Liver (tissue), 9 donors: ENCODE measurements around the gene PUS10. TPM values are rescaled to one million over a fixed set of nuclear protein-coding genes. Genes with fewer than 3 reads are reported as not detected.

ENCODE experiments used
- DNase-seq: peaks from one replicate; pipeline ENCODE4 v3.0.0-alpha.2; 2017; ENCODE audit warnings: low spot score
- H3K27ac ChIP-seq, 2 donors: one replicate each; pipeline ENCODE4 v1.7.0; 2013; ENCODE audit warnings: inconsistent platforms in 2 of 2, low read length in 2 of 2, control low read depth in 1 of 2, low read depth in 1 of 2, mild to moderate bottlenecking in 1 of 2
- H3K27me3 ChIP-seq, 4 donors: one replicate each; pipeline versions ENCODE4 v1.6.1 to v1.7.0; 2013; ENCODE audit warnings: low read length in 3 of 4, inconsistent platforms in 1 of 4, mild to moderate bottlenecking in 1 of 4, moderate library complexity in 1 of 4; ENCODE audit not compliant: control insufficient read depth in 4 of 4, insufficient read depth in 4 of 4
- H3K36me3 ChIP-seq, 4 donors: one replicate each; pipeline versions ENCODE4 v1.6.1 to v1.7.0; 2013; ENCODE audit warnings: low read length in 3 of 4, mild to moderate bottlenecking in 3 of 4, low read depth in 1 of 4, moderate library complexity in 1 of 4; ENCODE audit not compliant: control insufficient read depth in 4 of 4, insufficient read depth in 3 of 4
- H3K4me1 ChIP-seq, 4 donors: one replicate each; pipeline versions ENCODE4 v1.6.1 to v1.7.0; 2013; ENCODE audit warnings: low read length in 3 of 4, mild to moderate bottlenecking in 3 of 4, moderate library complexity in 1 of 4; ENCODE audit not compliant: control insufficient read depth in 4 of 4, insufficient read depth in 4 of 4
- H3K4me3 ChIP-seq, 3 donors: one replicate each; pipeline versions ENCODE4 v1.6.1 to v1.7.0; 2013; ENCODE audit warnings: low read length in 3 of 3, control low read depth in 1 of 3, low read depth in 1 of 3, mild to moderate bottlenecking in 1 of 3
- H3K9ac ChIP-seq, 2 donors: one replicate each; pipeline ENCODE4 v1.7.0; 2013; ENCODE audit warnings: low read length in 2 of 2, mild to moderate bottlenecking in 2 of 2, moderate library complexity in 2 of 2, control low read depth in 1 of 2, low read depth in 1 of 2
- H3K9me3 ChIP-seq, 4 donors: one replicate each; pipeline versions ENCODE4 v1.6.1 to v1.7.0; 2013; ENCODE audit warnings: low read length in 3 of 4; ENCODE audit not compliant: control insufficient read depth in 4 of 4
- ATF3 ChIP-seq: IDR thresholded peaks from 2 replicates; pipeline ENCODE4 v1.6.1; 2016; ENCODE audit warnings: antibody characterized with exemption
- FOXA1 ChIP-seq: IDR thresholded peaks from 2 replicates; pipeline ENCODE4 v1.6.1; 2016; ENCODE audit warnings: antibody characterized with exemption
- FOXA2 ChIP-seq: IDR thresholded peaks from 2 replicates; pipeline ENCODE4 v1.6.1; 2016; ENCODE audit warnings: antibody characterized with exemption
- GABPA ChIP-seq, 2 donors: IDR thresholded peaks in 1 of 2; conservative IDR thresholded peaks in 1 of 2; 2 replicates each; pipeline ENCODE4 v1.6.1; 2016; ENCODE audit warnings: antibody characterized with exemption in 2 of 2, mild to moderate bottlenecking in 1 of 2, moderate library complexity in 1 of 2
- HNF4A ChIP-seq, 2 donors: conservative IDR thresholded peaks; 2 replicates each; pipeline ENCODE4 v1.6.1; 2016; ENCODE audit warnings: antibody characterized with exemption in 2 of 2, mild to moderate bottlenecking in 2 of 2
- HNF4G ChIP-seq: IDR thresholded peaks from 2 replicates; pipeline ENCODE4 v1.6.1; 2016; ENCODE audit warnings: antibody characterized with exemption
- JUND ChIP-seq, 2 donors: IDR thresholded peaks; 2 replicates each; pipeline ENCODE4 v1.6.1; 2016; ENCODE audit warnings: antibody characterized with exemption in 2 of 2
- MAX ChIP-seq: IDR thresholded peaks from 2 replicates; pipeline ENCODE4 v1.6.1; 2016; ENCODE audit warnings: antibody characterized with exemption
- NR2F2 ChIP-seq: IDR thresholded peaks from 2 replicates; pipeline ENCODE4 v1.6.1; 2016; ENCODE audit warnings: antibody characterized with exemption
- RAD21 ChIP-seq, 2 donors: IDR thresholded peaks; 2 replicates each; pipeline ENCODE4 v1.6.1; 2016; ENCODE audit warnings: antibody characterized with exemption in 2 of 2, mild to moderate bottlenecking in 2 of 2
- REST ChIP-seq: IDR thresholded peaks from 2 replicates; pipeline ENCODE4 v1.6.1; 2016; ENCODE audit warnings: antibody characterized with exemption, mild to moderate bottlenecking
- RXRA ChIP-seq, 2 donors: IDR thresholded peaks; 2 replicates each; pipeline ENCODE4 v1.6.1; 2017 to 2018; ENCODE audit warnings: antibody characterized with exemption in 2 of 2, mild to moderate bottlenecking in 1 of 2
- SP1 ChIP-seq: IDR thresholded peaks from 2 replicates; pipeline ENCODE4 v1.6.1; 2018; ENCODE audit warnings: antibody characterized with exemption, mild to moderate bottlenecking
- YY1 ChIP-seq: IDR thresholded peaks from 2 replicates; pipeline ENCODE4 v1.6.1; 2016; ENCODE audit warnings: antibody characterized with exemption, mild to moderate bottlenecking
- ZBTB33 ChIP-seq: IDR thresholded peaks from 2 replicates; pipeline ENCODE4 v1.6.1; 2016; ENCODE audit warnings: antibody characterized with exemption
- WGBS: extraction: QIAGEN DNeasy Blood & Tissue Kit; methylation state at CpG from one replicate; pipeline ENCODE4 v1.1.7; 2013; 5-methylcytosine and 5-hydroxymethylcytosine counted together
- polyA plus RNA-seq, 2 donors: library from polyadenylated mRNA; stranded (reverse) in 1 of 2; unstranded in 1 of 2; fragments of 200-250 nt in 1 of 2; fragments of >200 nt in 1 of 2; fragmentation: Nextera tagmentation in 1 of 2; extraction: Ambion mirVana in 1 of 2; gene quantifications; one replicate each; pipeline versions ENCODE4 v1.2.1 to v1.2.3, GENCODE V29; 2013 to 2015
- total RNA-seq, 2 donors: library from RNA; depleted of rRNA; stranded (reverse); fragments of >200 nt; gene quantifications; one replicate each; pipeline ENCODE4 v1.2.3, GENCODE V29; 2014
- donor health status: healthy.
- donor health status: healthy.
- donor health status: healthy.
- donor health status: healthy.
- donor health status: healthy.

Gene PUS10
- total and polyA plus RNA-seq, 4 donors: 4.3 to 19.6 (median 6.4) TPM

- peaks cover 0 to 4% (median 0%) of the 10 kb centered on the region in 4 donors for H3K4me1 ChIP-seq
- no peaks in the 10 kb centered on the region for H3K36me3 ChIP-seq
- no peaks in the 10 kb centered on the region for H3K9me3 ChIP-seq
- no peaks in the 10 kb centered on the region for H3K27me3 ChIP-seq
- TF ChIP-seq ATF3 (no peak), RXRA (IDR thresholded peaks at IDR 0.05) (no peak), MAX (no peak), HNF4G (no peak), HNF4A (conservative IDR thresholded peaks at IDR 0.05) (no peak), SP1 (no peak), NR2F2 (no peak), JUND (IDR thresholded peaks at IDR 0.05) (no peak), YY1 (no peak), ZBTB33 (no peak), GABPA (IDR thresholded peaks at IDR 0.05 in 1 of 2, conservative IDR thresholded peaks at IDR 0.05 in 1 of 2) (no peak), FOXA2 (no peak), FOXA1 (no peak), REST (no peak), RAD21 (IDR thresholded peaks at IDR 0.05) (no peak)
- no peak overlapping the region for H3K27ac ChIP-seq
- H3K9ac ChIP-seq: no peak overlapping the region
- 90% methylated on average over 3 of the region's 3 CpGs for WGBS
- no peak for DNase-seq
- H3K4me3 ChIP-seq: no peak overlapping the region
These were observed 41.7 kb downstream of the PUS10 start for GRCh38 chr2:60976256-60976850.

GRCh38 chr2:60974652-60975051 is 43.4 kb downstream of the PUS10 start:
- DNase-seq: no peak
- 98% methylated on average over 16 of the region's 16 CpGs for WGBS

More at GRCh38 chr2:60974652-60975051, 43.4 kb downstream of the PUS10 start:
- H3K36me3 ChIP-seq: no peaks in the 10 kb centered on the region
- no peak overlapping the region for H3K27ac ChIP-seq
- H3K4me1 ChIP-seq: peaks cover 0 to 4% (median 0%) of the 10 kb centered on the region in 4 donors
- H3K9ac ChIP-seq: no peak overlapping the region
- TF ChIP-seq ATF3: no peak
- TF ChIP-seq HNF4A (conservative IDR thresholded peaks at IDR 0.05): no peak
- no peak for TF ChIP-seq FOXA1
- TF ChIP-seq MAX: no peak
- TF ChIP-seq YY1: no peak
- no peak for TF ChIP-seq JUND (IDR thresholded peaks at IDR 0.05)
- TF ChIP-seq SP1: no peak
- no peak for TF ChIP-seq FOXA2
- TF ChIP-seq NR2F2: no peak
- H3K4me3 ChIP-seq: no peak overlapping the region
- no peaks in the 10 kb centered on the region for H3K27me3 ChIP-seq
- no peaks in the 10 kb centered on the region for H3K9me3 ChIP-seq
